Glutamatergic neuron (in vitro differentiated cells): ENCODE data around the gene SLC12A6. TPM values are rescaled to one million over a fixed set of nuclear protein-coding genes. Genes with fewer than 3 reads are reported as not detected.

Source experiments
- DNase-seq: peaks from one replicate; pipeline ENCODE4 v3.0.0; 2022
- H3K27ac Mint-ChIP-seq: one replicate; pipeline ENCODE4 v1.8.0; 2020; ENCODE audit warnings: mild to moderate bottlenecking, mixed read lengths, inconsistent platforms; ENCODE audit not compliant: unreplicated experiment
- H3K27me3 Mint-ChIP-seq: one replicate; pipeline ENCODE4 v1.8.0; 2020; ENCODE audit warnings: mild to moderate bottlenecking, moderate library complexity, mixed read lengths, inconsistent platforms; ENCODE audit not compliant: unreplicated experiment
- H3K36me3 Mint-ChIP-seq: one replicate; pipeline ENCODE4 v1.8.0; 2020; ENCODE audit warnings: mild to moderate bottlenecking, mixed read lengths, inconsistent platforms; ENCODE audit not compliant: unreplicated experiment
- H3K4me1 Mint-ChIP-seq: one replicate; pipeline ENCODE4 v1.8.0; 2020; ENCODE audit warnings: mild to moderate bottlenecking, low read depth, mixed read lengths, inconsistent platforms; ENCODE audit not compliant: unreplicated experiment
- H3K4me3 Mint-ChIP-seq: one replicate; pipeline ENCODE4 v1.8.0; 2020; ENCODE audit warnings: mild to moderate bottlenecking, mixed read lengths, inconsistent platforms; ENCODE audit not compliant: unreplicated experiment
- H3K9me3 Mint-ChIP-seq: one replicate; pipeline ENCODE4 v1.8.0; 2020; ENCODE audit warnings: mild to moderate bottlenecking, moderate library complexity, mixed read lengths, inconsistent platforms; ENCODE audit not compliant: unreplicated experiment
- total RNA-seq: library from RNA; stranded (reverse); fragmentation: NEBNext Ultra II Directional; extraction: Animal tissue kit (Norgen Biotek cat#: 25700); gene quantifications from one replicate; pipeline ENCODE4 v1.2.1, GENCODE V29; 2021; ENCODE audit not compliant: unreplicated experiment
- TF ChIP-seq, protein P1 (sequence below): fragments of 200-600 bp; sonication (generic); IDR thresholded peaks from one replicate; pipeline ENCODE4 v1.5.0; 2021; ENCODE audit not compliant: partially characterized antibody, unreplicated experiment

The SLC12A6 gene
- total RNA-seq, 1 donor from 2014 or later = 43.3 TPM

DNA sequence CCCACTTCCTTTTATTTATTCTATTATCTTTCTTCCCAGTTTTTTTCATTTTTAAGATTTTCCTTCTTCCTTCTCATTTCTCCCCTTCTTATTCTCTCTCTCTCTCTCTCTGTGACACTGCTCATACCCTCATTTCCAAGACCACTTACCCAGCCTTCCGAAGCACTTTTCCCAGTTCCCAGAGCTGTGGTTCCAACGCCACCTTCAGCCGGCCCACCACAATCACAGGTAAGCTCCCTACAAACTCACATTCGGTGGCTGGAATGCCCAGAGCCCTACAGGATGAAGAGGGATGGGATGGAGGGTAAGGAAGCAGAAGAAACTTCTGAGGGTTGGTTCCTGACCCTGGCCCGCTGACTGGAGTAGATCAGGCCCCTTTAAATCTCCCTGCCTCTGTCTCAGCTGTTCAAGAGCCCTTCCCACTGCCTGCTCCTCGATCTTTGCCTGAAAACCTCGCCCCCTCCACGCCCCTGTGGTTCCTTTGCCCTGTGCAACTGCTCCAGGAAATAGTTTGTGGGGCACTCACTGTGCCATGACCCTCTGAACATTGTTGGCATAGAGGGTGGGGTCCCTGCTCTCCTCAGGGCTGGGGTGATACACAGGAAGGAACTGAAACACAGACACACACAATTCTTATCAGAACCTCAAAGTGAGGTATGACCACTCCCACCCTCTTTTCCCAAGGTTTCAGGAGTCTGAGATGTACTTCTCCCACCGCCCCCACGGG is 24.6 kb upstream of the SLC12A6 start:
- H3K4me1 Mint-ChIP-seq = peaks cover 5% of the 10 kb centered on the region
- peaks cover 4% of the 10 kb centered on the region for H3K27me3 Mint-ChIP-seq

DNA sequence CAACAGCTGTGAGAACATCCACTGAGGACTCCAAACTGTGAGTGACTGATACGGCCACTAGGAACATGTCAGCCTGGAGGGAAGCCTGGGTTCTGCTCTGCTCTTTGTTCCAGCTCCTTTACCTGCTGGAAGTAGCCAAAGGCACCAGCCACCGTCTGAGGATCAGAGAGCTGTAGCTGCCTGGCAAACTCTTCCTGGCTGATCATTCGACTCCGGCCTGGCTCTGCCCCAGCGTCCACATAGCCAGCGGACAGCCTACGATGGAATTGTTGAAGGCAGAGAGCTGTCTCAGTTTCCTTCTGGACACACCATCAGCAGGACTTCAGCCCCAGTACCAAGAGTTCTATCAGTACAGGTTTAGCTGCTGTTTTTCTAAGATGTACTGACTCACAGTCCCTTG is 23.7 kb upstream of the SLC12A6 start:
- Mint-ChIP-seq H3K36me3 (peaks cover 6% of the 10 kb centered on the region), H3K4me3 (no peak overlapping the region), H3K9me3 (peaks cover 3% of the 10 kb centered on the region), H3K4me1 (peaks cover 5% of the 10 kb centered on the region), H3K27ac (no peak overlapping the region), H3K27me3 (peaks cover 2% of the 10 kb centered on the region)
- no peak for DNase-seq
- TF ChIP-seq, protein P1, sequence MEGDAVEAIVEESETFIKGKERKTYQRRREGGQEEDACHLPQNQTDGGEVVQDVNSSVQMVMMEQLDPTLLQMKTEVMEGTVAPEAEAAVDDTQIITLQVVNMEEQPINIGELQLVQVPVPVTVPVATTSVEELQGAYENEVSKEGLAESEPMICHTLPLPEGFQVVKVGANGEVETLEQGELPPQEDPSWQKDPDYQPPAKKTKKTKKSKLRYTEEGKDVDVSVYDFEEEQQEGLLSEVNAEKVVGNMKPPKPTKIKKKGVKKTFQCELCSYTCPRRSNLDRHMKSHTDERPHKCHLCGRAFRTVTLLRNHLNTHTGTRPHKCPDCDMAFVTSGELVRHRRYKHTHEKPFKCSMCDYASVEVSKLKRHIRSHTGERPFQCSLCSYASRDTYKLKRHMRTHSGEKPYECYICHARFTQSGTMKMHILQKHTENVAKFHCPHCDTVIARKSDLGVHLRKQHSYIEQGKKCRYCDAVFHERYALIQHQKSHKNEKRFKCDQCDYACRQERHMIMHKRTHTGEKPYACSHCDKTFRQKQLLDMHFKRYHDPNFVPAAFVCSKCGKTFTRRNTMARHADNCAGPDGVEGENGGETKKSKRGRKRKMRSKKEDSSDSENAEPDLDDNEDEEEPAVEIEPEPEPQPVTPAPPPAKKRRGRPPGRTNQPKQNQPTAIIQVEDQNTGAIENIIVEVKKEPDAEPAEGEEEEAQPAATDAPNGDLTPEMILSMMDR = no peak

More for the DNA sequence above, 24.6 kb upstream of the SLC12A6 start:
- Mint-ChIP-seq H3K9me3 (peaks cover 4% of the 10 kb centered on the region), H3K4me3 (no peak overlapping the region), H3K27ac (no peak overlapping the region), H3K36me3 (peaks cover 6% of the 10 kb centered on the region)
- DNase-seq = no peak
- TF ChIP-seq, protein P1 = no peak

DNA sequence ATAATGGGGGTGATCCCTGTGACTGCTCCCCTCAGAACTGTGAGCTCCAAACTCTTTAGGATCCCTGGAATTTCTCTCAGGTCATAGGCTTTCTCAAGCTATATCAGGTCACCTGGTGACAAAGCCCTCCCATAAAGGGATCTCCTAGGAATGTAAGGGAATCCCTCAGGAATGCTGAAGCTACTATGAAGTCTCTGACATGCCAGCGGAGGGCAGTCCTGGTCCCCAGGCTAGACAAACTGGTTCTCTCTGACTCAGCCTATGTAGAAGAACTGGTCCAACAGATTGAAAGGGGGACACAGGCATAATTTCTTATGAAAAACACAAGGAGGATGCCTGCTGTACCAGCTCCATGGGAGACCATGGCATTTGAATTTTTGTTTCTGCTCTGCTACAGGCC is 22.7 kb upstream of the SLC12A6 start:
- Mint-ChIP-seq H3K4me3 (no peak overlapping the region), H3K27me3 (peaks cover 2% of the 10 kb centered on the region), H3K36me3 (peaks cover 10% of the 10 kb centered on the region), H3K9me3 (peaks cover 3% of the 10 kb centered on the region), H3K4me1 (no peaks in the 10 kb centered on the region), H3K27ac (no peak overlapping the region)
- DNase-seq = no peak
- TF ChIP-seq, protein P1 = no peak

DNA sequence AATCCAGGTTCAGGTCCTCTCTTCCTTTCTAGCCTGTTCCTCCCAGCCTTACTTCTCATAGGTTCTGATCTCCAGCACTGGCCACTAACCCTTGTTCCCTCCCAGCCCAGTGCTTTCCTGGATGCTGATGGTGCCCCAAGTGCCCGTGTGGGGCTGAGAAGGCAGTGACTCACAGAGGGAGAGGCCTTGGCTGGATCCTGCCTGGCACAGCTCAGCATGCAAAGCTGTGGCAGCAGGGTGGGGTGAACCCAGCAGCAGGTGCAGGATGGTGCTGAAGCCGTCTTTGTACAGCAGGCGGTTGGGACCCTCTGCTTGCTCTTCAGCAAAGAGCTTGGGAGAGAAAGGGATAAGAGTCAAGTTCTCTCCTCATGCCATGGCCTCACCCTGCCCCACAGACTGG is 21.8 kb upstream of the SLC12A6 start:
- DNase-seq = no peak
- Mint-ChIP-seq H3K36me3 (peaks cover 10% of the 10 kb centered on the region), H3K4me1 (no peaks in the 10 kb centered on the region), H3K27me3 (peaks cover 2% of the 10 kb centered on the region), H3K4me3 (no peak overlapping the region), H3K9me3 (peaks cover 3% of the 10 kb centered on the region), H3K27ac (no peak overlapping the region)
- TF ChIP-seq, protein P1 = no peak

DNA sequence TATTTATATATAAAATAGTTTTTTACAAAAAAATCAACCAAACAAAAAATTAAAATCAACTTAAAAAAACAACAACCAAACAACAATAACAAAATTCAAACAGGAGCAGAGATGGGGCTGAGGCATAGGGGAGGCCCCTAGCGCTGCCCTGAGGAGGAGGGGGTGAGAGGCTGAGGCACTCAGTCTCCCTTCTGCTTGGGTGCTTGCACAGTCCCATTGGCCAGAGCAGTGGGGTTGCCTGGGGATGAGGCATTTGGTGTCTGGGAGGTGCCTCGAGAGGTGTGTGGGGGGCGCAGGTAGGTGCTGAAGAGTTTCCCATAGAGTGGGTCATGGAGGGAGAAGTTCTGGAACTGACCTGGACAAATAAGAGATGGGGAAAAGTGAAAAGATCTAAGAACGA is 21.4 kb upstream of the SLC12A6 start:
- H3K4me3 Mint-ChIP-seq = no peak overlapping the region
- TF ChIP-seq, protein P1 = no peak
- H3K27me3 Mint-ChIP-seq = peaks cover 2% of the 10 kb centered on the region
- peaks cover 3% of the 10 kb centered on the region for H3K9me3 Mint-ChIP-seq
- H3K36me3 Mint-ChIP-seq = peaks cover 10% of the 10 kb centered on the region
- H3K27ac Mint-ChIP-seq = no peak overlapping the region
- no peak for DNase-seq
- no peaks in the 10 kb centered on the region for H3K4me1 Mint-ChIP-seq
